GM18499 (cell line): Measurements from ENCODE around the gene AMN.
"Not testable (repeated sequence)": the region's sequence is repeated elsewhere in the genome, so short reads cannot be mapped to it uniquely, and the experiment has no call there.

Source experiments
- ATAC-seq: cut with Tn5 transposase; IDR thresholded peaks from one replicate; pipeline ENCODE4 v1.9.1; 2021; ENCODE audit warnings: moderate number of reproducible peaks; ENCODE audit not compliant: insufficient read depth, unreplicated experiment

AMN gene

DNA sequence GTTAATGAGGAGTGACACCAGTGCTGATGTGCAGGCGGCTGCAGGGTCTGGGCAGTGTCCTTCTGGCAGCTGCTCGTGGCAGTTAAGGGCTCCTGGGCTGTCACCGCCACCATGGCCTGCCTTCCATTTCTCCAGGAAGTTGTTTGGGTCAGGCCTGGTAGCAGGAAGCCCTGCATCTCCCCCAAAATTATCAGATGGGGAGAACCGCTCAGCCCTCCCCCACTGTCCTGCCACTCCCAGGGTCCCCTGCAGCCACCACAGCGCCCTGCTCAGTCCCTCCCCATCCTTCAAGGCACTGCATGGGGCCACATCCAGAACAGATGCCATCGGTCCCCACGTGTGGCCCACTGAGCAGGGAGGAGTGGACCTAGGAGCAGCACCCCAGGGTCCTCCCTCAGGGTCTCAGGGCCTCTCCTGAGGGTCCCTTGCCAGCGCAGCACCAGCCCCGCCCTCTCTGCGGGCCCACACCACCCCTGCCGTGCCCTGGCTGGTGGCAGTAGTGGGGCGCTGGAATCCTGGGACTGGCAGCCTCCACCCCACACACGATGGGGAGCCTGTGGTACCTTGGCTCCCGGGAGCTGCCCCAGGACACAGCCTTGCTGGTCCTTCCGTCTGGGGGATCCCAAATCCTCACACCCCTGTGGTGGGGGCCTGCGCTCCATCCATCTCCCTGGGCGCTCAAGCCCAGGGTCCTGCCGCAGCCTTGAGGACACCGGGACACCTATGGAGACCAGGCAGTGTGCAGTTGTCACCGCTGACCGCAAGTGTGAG is 10.3 kb upstream of the AMN start:
- ATAC-seq: no peak

DNA sequence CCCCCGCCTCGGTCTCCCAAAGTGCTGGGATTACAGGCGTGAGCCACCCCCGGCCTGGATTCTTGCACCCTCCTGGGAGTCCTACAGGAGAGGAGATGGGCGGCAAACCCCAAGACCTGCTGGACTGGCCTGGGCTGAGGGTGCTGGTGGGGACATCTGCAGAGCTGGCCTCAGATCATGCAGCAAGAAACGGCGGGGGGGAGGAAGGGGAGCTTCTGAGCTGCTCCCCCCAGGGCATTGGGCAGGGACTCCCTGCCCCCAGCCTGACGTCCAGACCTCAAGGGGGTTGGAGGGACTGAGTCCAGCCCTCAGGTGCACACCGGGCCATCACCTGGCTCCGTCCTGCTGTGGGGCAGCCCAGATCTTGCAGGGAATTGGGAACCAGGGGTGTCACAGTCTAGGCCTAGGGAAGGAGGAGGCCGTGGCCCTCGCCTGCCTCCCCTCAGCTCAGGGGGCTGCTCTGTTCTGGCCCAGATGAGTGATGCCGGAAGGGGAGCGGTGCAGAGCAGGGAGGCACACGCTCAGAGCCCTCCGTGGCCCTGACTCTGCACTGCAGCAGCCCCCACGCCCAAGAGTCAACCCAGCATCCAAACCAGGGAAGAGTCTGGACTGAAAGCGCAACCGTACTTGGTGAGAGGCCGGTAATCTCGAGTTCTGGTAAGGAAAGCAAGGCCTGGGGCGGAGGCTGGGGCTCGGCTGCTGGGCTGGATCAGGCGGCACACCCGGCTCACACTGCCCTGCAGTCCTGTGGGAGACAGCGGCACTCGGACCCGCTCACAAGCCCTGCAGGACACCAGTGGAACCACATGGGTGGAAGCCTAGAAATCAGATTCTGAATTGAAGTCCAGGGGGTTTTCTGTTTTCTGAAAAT is 8.9 kb upstream of the AMN start:
- ATAC-seq: no peak

DNA sequence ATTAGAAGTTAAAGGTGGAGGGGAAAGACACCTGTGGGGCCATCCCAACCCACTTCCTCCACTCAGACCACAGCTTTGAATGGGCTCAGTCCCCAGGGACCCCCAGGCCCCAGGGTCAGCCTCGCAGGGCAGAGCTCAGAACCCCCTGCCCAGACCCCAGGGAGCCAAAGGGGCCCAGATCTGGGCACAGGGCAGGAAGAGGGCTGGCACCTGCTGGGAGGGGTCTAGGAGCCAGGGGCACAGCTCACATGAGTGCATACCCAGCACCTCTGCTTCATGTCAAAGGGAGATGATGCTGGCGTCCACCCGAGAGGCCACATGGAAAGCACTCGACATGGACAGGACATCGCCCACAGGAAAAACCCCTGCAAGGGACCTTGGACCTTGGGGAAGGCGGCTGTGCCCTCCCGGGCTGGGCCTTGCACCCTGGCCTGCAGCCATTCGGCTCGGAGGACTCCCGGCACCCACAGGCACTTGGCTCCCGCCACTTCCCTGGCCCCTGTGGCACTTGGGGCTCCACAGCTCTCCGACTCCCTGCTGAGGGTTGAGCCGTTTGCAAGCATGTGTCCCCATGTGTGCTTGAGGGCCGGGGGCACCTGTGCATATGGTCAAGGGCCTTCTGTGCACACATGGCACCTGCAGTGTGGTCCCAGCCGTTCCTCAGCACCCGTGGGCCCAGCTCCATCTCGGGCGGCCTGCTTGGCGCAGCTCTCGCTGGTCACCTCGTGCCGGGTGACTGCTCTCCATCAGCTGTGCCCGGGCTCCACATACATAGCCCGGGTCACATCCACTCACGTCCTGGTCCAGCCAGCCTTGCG is 7.8 kb upstream of the AMN start:
- ATAC-seq: no peak

DNA sequence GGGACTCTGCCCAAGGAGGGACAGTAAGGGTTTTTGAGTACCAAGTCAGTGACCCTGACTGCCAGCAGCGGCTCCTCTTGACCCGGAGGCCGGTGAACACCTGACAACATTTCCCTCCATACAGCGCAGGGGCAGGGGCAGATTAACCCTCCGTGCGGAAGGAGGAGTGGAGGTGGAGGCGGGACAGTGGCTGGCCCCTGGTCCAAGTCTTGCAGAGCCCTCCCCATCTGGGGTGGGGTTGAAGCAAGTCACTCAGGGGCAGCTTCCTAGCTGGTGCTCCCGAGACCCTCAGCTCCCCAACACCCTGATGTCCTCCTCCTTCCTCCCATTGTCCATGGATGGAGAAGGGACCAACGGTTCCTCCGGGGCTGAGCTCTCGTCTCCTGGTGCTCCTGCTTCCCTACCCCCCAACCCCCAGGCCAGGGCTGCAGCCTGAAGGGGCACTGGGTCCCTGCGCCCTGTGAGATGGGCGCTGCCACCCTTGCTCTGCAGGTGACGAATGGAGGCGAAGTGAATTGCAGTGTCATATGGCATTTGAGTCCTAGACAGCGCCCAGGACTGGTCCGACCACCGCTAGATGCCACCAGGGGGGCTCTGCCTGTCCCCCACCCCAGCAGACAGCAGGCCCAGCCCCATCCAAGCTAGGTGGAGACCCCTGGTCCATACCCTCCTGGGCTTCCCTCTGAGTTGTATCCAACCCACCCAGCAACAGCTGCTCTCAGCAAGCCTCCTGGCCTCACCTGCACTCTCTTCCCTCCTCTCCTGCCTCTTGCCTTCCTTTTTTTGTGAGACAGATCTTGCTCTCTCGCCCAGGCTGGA is 7.0 kb upstream of the AMN start:
- ATAC-seq: no peak

DNA sequence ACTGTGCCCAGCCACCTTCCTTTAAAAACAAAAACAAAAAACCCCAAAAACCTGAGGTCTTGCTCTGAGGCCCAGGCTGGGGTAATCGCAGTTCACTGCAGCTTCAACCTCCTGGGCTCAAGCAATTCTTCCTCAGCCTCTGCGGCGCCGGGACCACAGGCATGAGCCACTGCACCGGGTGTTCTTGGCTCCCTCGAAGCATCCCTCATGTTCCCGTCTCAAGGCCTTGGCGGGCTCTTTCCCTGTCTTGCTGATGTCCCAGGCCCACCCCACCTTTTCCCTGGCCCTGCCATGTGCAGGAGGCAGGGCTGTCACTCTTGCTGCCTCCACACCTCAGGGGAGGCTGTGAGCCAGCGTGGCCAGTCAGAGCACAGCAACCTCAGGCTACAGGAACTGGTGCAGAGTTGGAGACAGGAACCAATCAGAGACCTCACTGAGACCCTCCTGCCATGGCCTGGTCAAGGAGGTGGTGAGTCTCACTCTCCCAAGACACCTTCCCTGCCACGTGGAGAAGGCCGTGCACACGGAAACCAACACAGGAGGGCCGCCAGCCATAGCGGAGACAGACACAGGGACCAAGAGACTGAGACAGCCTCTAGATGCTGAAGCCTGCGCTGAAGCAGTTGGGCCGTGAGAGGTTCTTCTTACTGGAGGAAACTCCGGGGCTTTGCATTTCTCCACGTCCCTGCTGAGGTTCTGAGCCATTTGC is 6.0 kb upstream of the AMN start:
- no peak for ATAC-seq

DNA sequence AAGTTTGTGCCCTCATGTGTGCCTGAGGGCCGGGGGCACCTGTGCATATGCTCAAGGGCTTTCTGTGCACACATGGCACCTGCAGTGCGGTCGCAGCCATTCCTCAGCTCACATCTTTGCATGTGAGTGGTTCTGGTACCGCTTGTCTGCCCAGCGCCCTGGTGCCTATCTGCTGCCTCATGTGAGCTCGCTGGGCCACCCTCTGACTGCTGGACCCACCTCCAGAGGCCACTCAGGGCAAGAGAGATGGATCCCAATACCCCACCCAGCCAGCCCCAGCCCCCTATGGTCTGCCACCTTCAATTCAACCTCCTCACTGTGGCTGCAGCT is 5.4 kb upstream of the AMN start:
- no peak for ATAC-seq

DNA sequence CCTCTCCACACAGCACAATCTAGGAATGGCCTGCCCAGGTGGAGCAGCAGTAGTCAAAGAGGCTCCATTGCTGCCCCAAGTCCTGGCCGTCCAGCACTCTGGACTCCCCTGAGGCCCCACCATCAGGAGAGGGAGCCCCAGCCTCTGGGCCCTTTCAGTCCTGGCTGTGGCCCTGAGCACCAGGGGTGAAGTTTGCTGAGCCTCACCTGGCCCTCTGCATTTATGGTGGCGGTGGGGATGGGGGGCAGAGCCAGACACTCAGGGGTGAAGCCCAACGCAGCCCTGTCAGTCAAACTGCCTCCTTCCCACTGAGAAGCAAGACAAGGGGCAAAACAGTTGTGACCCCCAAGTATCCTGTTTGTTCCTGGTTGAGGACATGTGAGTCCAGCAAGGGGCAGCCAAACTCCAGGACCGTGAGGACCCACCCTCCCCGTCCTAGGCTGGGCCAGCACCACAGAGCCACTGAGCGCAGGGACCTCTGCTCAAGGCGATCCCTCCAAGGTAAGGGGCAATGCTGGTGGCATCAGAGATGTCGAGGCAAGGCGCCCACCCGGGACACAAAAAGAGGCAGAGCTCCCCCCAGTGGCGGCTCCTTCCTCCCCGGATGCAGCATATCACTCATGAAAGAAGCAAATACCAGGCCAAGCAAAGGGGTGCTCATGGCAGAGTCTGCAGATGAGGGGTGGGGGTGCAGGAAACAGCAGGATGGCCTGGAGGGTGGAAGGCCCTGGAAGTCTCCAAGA is 4.8 kb upstream of the AMN start:
- ATAC-seq: no peak

DNA sequence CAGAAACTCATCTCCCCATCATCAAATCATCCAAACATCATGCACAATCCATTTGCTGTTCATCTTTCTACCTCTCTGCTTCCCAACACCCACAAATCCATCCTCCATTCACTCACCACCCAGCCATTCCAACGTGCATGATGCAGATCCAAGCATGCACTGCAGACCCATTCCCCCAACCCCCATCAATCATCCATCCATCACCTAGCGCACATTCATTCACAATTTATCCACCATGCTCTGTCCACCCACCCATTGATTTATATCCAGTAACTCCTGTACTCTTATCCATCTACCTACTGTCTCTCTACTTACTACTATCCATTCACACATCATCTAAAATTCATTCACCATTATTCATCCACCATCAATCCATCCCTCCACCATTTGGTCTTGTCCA is 4.0 kb upstream of the AMN start:
- ATAC-seq: no peak

DNA sequence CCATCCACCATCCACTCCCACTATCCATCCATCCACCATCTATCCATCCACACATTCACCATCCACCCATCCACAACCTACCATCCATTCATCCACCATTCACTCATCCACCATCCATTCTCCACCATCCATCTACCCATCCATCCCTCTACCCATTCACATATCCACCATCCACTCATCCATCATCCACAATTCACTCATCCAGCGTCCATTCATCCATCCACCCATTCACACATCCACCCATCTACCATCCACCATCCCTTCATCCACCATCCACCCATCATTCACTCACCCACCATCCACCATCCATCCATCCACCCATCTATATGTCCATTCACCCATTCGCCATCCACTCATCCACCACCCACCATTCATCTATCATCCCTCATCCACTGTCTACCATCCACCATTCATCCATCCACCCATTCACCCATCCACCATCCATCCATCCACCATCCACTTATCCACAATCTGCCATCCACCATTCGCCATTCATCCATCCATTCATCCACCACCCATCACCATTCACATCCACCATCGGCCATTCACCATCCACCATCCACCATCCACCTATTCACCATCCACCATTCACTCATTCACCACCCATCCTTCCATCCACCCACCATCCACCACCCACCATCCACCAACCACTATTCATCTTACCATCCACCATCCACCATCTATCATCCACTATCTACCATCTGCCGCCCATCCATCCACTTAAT is 2.0 kb upstream of the AMN start:
- ATAC-seq: no peak

DNA sequence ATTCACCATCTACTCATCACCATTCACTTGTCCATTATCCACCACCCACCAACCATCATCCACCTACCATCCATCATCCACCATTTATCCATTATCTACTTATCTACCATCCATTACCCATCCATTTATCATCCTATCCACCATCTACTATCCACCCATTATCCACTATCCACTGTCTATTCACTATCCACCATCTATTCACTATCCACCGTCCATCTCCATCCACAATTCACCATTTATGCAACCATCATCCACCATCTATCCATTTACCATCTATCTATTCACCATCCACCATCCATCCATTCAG is 1.5 kb upstream of the AMN start:
- no peak for ATAC-seq

DNA sequence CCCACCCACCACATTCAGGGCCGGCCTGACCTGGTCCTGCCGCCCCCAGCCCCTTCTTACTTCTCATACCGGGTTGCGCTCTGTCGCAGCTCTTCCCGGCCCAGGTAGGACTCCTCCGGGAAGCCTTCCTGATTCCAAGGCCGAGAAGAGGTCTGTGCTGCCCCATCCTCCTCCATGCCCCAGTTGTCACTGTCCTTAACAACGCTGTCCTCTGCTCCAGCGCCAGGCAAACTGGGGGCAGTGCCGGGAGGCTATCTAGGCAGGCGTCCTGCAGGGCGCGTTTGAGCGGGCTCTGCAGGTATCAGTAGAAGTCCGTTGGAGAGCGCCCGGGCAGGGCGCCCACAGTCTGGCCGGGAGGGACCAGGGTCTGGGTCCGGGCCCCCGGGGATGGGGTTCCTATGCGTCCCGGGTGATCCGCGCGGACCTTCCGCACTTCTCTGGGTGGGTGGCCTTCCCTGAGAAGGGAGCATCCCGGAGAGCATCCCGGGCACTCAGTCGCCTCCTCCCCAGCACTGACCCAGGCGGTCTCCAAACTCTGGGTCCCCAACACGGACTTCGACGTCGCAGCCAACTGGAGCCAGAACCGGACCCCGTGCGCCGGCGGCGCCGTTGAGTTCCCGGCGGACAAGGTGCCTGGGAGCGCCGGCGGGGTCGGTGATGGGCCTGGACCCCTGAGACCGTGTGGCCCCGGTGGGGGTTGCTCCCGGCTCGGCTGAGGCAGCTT is 900 bp downstream of the AMN start:
- no peak for ATAC-seq

DNA sequence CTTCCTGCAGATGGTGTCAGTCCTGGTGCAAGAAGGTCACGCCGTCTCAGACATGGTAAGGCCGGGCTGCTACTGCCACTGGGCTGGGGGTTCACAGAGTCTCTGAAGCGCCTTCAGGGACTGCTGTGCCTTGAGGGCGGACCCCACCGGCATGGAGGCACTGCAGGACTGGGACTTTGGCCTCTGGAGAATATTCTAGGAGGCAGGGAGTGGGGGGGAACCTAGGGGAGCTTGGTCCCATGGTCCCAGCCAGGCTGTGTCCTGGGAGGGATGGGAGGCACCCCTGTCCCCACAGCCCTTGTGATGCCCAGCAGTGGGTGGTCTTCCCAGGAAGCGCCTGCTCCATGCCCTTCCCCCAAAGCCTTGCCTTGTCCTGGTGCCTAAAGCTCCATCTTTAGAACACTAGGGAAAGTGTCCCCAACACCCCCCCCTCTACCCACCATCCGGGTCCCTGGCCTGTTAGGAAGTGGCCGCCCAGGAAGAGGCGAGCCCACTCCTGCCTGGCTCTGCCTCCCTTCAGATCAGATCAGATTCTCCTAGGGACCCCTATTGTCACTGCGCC is 1.5 kb downstream of the AMN start:
- no peak for ATAC-seq

DNA sequence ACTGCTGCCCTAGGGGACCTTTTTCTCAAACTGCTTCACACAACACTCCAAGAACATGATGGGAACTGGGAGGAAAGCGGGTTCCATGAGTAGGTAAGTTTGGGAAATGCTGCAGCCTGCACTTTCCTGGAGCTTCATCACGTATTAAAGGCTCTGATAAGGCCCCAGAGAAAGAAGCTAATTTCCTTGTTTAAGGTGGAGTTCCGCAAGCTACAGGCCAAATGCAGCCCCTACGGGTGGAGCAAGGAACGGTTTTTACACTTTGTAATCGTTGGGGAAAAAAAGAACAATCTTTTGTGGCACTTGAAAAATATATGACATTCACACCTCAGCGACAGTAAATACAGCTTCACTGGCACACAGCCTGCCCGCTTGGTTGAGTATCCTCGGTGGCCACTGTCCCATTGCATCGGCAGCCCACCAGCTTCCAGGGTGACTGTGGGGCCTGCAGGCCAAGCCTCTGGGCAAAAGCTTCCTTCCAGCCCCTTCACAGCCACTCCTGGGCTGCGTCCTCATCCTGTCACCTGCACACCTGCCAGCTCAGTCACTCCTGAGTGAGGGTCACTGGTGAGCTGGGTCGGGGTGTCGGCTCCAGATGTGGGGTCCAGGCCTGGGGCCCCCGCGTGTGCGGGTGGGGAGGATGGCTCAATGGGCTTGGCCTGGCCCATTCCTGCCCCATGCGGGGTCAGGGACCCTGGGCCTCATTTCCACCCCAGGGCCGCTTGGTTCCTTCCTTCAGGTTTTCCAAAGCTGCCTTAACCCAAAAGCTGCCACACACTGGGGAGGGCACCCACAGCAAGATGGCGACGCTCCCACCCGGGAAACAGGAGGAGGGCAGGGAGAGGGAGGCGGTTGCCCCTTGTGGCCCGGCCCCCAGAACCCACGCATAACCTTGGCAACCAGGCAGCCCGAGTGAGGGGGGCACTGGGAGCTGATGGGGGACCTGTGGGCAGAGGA is 2.4 kb downstream of the AMN start:
- ATAC-seq: no peak

DNA sequence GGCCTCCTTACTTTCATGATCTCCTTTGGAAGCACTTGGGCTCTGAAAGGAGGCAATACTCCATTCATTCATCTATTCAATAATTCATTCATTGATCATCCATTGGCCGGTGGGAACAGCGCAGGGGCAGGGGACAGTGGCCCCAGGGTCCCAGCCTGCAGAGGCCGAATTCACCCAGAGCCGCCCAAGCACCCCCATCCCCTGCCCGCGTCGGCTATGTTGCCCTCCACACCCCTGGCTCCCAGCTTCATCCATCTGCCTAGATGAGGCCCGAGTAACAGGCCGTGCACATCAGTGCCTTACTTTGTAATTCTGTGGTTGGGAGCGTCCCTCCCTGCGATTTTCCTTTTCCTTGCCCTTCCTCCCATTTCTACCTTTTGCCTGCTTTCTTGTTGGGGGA is 3.2 kb downstream of the AMN start:
- no peak for ATAC-seq

DNA sequence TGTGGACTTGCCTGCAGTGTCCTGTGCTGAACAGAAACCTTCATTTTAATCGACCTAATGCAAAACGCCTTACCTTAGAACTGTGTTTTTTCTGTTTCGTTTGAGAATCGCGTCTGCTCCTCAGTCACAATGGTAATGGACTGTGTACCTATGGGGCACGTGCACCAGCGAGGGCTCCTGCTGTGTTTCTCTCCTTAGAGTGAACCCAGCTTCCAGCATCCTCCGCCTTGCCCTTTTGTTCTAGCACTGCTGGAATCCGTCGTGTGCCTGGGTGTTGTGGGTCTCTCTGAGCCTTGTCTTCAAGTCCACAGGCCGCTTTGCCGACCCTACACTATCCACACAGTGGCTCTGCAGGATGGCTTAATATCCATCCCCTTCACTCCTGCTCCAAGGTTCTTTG is 3.6 kb downstream of the AMN start:
- no peak for ATAC-seq

DNA sequence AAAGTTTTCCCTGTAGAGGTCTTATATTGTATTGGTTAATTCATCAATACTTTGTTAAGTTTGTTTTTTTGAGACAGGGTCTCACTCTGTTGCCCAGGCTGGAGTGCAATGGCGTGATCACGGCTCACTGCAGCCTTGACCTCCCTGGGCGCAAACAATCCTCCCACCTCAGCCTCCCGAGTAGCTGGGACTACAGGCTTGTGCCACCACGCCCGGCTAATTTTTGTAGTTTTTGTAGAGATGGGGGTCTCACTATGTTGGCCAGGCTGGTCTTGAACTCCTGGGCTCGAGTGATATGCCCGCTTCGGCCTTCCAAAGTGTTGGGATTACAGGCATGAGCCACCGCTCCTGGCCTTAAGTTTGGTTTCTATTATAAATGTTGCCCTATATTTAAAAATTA is 4.4 kb downstream of the AMN start:
- ATAC-seq: not testable (repeated sequence)
